ENCODE measurements around the gene SYNE1.

Gene SYNE1

DNA sequence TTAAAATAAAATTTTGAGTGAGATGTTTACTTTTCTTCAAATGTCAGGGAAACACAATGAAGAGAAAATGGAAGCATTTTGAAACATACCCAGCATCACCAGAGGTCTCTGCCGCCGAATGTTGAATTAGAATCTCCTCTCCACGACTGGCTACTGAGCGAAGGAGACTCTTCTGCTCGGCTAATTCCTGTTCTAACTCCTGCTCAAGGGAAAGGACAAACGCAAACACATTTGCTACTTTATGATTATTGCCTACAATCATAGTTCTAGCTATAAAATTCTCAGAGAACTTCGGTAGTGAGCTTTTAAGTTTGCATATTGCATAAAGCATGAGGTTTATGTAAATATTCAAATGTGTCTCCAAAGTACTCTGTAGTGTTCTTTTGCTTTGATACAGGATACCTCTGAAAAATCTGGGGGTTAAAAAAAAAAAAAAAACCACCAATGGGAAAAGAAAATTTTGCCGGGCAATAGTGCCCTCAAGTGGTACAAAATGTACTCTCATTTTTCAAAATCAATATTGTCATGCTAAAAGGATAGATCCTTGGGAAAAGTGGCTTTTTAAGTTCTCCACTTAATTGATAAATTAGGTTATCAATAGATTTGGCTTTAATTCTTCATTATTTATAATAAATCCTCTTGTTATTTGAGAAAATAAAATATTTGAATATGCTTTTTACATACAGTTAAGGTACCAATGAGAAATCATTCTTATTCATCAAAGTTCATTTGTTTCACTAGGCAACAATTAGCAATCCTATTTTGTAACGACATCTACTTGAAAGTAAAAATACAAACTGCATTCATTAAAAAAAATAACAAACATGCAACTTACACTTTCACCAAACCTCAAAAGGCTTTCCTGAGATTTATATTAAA lies 369.0 kb downstream of the SYNE1 start:
- no peak for DNase-seq

DNA sequence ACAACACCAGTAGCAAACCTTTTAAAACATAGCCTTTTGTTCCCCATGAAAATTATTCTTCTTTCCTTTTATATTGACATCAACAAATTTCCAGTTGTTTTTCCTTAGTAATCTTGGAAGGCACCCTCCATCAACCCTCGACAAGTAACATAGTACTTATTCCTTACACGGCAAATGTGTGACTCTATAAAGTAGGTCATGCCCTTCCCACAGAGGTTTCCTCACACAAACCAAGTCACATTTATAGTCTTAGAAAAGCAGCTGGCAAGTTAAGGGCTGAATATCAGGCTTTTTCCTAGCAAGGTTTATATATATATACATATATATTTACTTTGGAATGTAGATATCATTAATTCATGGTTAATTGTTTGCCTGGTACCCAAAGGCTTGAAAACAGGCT lies 371.5 kb downstream of the SYNE1 start:
- DNase-seq = no peak

DNA sequence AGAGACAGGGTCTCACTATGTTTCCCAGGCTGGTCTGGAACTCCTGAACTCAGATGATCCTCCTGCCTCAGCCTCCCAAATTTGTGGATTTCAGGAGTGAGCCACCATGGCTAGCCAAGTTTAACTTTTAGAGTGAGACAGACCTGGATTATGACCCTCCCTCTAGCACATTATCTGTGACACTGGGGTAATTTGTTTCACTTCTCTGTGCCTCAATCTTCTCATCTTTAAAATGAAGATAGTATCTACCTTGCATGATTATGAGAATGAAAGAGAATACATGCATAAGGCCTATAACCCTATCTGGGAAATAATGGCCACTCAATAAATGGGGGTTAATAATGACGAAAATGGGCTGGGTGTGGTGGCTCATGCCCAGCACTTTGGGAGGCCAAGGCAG lies 373.6 kb downstream of the SYNE1 start:
- DNase-seq = no peak

DNA sequence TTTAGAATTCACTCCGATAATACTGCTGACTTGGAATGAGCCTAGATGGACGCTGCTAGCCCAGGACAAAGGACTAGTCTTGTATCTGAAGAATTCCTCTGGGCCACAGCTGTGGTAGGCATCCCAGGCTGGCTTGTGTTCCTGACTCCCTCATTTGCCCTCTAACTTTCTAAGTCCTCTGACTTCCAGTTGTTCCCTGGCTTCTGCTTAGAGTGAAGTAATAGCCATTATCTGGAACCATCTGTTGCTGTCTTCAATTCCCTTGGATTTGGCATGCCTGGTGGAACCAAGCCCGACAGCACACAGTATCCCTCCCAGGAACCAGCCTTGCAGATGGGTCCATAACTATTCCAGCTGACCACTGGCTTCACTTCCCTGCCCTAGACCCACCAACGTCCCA lies 376.0 kb downstream of the SYNE1 start:
- no peak for DNase-seq

DNA sequence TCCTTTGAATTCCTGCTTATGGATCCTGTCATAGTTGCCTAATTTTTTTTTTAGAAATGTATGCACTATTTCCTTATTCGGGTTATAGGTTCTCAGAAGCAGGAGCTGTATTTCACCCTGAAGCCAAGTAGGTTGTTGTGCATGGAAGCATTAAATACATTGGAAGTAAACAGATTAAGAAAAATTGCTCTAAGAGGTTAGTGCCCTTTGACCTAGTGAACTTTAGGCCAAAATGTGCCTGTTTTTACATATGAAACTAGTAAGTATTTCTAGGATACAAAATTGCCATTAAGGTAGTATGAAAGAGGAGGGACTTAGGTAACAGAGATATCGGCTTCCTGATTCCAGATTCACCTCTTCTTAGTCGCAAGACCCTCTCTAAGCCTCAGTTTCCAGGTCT lies 377.9 kb downstream of the SYNE1 start:
- no peak for DNase-seq

DNA sequence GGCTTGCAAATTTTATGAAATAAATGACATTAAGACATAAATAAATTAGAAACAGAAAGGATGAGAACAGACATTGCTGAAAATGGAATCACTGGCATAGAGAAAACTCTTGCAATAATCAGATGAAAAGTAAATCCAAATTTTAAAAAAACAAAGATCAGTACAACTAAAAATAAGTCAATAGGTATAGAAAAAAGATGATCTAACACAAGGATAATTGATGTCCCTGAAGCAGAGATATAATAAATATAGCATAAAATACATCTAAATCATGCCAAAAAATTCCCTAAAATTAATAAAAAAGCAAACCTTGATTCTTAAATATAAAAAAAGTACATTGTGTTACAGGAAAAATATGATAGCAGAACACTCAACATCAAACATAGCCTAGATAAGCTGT lies 379.6 kb downstream of the SYNE1 start:
- no peak for DNase-seq

DNA sequence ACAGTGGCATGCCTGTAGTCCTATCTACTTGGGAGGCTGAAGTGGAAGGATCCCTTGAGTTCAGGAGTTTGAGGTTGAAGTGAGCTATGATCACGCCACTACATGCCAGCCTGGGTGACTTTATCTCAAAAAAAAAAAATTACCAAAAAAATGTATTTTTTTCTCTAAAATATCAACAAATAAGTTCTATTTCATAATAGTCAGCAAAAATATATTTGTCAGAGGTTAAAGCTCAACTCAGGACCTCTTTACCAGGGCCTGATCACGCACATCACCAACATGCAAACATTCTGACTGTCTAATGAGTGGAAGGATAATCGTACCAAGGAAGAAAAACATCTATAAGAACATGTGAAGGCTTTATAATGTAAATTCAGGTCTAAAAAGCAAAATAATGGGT lies 387.0 kb downstream of the SYNE1 start:
- DNase-seq = no peak

DNA sequence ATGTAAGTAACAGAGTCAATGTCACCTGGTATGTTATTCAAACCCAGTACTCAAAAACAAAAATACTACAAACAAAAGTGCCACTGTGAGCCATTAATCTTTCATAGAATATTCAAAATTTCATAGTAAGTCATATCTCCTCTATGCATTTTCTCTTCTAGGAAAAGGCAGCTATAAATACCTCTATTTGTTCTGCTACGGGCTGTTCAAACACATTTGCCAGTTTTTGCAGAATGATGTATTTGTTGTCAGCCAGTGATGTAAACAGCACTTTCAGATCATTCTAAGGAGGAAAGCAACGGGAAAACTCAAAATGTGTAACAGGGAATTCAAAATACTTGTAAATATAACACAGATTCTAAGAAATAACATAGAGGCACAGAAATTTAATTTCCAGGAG lies 388.2 kb downstream of the SYNE1 start:
- DNase-seq = no peak

DNA sequence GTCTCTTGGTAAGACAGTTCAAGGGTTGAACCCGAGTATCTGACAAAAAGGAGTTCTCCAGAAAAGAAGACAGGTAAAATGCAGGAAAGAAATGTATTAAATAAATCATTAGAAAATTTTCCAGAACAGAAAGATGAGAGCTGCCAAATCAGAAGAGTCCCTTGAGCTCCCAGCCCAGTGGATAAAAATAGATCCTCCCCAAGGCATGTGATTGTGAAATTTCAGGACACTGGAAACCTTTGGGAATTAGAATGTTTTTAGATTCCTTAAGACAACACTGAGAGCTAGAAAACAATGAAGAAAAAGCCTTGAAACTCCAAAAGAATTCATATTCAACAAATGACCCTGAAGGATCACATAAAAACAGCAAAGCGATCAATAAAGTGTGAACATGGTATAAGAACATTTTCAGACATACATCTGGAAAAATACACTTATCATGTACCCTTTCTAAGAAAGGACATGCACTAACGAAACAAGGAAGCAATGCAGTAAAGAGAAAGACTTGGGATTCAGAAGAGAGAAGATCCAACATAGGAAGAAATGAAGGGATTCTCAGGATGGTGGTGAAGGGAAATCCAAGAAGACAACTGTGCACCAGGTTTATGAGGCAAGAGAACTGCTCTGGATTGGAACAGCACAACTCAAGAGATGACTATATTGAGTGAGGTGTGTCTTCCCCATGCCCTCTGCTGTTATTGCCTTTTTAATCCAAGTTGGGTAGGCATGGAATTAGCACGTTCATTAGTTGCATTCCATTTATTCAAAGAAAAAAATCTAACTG lies 390.4 kb downstream of the SYNE1 start:
- no peak for DNase-seq

DNA sequence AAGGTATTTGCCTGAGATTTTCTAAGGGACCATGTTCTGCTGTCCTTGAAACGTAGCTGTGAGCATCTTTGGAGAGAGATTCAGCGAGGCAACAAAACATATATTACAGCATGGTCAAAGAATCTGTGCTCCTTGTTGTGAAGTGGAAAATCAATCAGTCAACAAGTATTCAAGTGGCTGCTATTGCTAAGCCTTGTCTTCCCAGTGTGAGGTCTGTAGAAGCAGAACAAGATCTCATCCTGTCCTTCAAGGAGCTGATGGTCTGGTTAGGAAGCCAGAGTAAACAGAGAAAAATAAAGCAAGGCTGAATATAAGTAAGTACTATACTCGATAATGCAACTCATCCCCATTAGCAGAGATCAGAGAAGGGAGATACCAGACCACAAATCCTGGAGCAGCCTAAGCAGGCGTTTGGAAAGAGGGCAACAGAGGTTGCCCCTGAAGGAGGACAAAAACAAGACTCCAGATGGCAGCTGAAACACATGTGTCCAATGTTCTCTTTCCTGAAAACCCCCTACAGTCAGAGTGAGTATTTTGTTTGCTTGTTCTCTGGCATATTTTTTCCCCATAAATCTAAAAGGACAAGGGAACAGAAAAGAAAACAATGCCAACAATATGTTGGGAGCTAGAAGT lies 392.0 kb downstream of the SYNE1 start:
- no peak for DNase-seq

DNA sequence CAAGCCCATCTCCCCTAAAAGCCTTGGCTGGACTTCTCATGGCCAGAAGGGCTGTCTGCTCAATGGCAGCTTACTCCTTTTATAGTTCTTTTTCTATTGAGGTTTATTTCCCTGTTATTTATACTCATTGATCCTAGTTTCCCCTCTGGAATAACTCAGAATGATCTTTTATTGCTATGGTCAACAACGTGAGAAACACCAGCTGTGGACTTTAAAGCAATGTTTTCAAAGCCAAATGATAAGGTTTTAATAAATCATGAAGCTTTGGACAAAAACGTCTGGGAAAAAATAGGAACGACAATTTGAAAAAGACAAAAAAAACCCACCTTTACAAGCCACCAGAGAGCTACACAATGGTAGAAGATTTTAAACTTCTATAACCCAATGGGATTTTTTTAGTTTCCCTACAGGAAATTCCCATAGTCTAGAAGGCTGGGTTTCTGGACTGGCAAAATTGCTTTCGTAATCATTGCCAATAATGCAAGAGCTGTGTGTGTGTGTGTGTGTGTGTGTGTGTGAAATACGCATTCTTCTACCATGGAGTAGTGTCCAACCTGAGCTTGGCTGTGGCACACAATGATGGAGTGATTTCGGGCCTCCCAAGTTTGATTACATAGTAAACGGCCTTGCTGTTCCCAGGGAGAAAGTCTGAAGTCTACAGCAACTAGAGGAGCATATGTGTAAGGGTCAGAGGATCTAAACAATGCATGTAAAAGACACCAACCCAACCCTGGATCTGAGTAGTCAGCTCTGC lies 396.0 kb downstream of the SYNE1 start:
- no peak for DNase-seq

DNA sequence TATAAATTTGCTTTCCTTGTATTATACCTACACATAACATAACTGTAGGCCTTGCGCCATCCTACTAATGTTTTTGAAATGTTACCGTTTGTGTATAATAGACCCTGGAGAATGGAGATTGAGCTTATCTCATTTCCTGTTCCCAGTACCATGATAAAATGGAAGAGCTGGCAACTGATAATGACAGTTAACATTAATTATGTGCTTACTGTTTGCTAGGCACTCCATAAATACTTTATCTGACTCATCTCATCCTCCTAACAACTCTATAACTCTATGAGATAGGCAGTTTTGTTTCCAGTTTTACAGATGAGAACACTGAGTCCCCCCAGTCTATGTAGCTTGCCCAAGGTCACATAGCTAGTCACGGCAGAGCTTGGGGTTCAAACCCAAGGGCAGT lies 396.7 kb downstream of the SYNE1 start:
- no peak for DNase-seq

DNA sequence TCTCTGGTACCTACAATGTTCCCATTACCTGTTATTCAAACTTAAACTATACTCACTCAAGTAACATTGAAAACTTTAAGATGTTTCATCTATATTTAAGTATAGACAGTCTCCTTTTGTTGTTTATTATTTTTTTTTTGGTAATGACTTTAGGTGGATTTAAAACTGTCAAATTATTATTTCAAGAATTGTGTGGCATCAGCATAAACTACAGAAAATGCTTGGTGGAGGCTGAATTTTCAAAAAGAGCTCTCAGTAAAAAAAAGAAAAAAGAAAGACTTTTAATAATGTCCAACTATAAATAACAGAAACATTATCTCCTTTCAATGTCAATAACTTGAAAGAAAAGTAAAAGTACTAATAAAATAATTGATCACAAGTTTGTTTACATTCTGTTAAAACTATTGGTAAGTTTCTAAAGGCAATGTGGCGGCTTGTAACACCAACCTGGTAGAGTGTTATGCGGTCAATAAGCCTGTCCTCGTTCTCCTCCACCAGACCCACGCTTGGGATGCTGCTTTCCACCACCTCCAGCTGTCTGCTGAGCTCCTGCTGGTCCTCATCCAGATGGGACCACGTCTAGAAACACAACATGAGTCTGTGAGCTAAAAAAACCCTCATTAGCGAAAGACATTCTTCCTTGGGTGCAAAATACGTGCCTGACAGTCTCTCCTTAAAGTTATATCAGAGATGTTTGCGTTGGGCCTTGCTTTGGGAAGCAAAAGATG lies 400.6 kb downstream of the SYNE1 start:
- DNase-seq = no peak

DNA sequence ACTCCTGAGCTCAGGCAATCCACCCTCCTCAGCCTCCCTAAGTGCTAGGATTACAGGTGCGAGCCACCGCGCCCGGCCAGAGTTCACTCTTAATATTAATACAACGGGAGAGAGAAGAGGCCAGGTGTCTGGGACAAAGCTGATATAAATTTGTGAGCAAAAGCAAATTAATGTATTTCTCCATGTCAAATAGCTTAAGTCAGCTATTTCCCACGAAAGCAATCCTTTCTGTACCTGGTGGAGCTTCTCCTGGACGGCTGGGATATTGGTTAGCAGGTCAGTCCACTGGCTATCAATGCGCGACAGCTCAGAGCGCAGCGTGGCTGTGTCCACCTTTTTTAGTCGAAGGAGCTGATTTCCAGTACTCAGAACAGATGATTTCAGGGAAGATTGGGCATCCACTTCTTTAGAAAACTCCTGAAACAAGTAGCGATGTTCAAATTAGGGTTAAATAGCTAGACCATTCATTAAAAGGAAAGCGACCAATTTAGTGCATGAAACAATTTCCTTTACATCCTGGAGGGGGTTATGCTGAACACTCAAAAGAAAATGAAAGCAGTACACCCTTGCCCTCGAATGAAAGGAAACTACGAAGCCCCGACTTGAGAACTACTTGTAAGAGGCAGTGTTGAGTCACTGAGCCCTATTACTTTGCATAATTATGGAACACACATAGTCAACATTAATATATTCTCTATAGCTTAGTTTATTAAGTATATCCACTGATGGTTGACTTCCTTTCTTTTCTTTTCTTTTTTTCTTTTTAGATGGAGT lies 403.4 kb downstream of the SYNE1 start:
- DNase-seq = no peak

DNA sequence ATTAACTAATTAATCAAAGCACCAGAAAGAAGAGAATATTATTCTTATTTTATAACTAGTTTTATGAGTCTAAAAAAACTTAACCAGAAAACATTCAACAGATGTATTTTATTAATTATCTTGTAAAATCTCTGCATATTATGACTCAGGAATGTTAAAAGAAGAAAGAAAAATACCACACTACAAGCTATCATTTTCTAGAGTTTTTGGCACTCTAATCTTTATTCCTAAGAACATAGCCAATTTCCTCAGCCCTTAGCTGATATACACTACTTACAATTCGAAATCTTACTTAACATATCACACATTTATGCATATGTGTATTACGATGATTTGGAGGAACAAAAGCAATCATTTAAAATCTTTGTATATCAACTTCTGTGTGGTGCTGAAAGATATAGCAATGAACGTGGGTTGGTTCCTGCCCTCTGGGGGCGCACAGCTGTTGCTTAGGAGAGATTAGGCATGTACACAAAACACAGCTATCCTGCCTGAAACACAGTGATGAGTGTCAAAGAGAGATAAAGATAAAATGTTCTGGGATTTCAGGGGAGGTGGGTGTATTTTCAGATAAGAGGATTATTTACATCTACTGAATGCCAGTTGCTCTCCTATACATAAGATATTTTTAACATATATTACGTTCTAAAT lies 404.5 kb downstream of the SYNE1 start:
- no peak for DNase-seq

DNA sequence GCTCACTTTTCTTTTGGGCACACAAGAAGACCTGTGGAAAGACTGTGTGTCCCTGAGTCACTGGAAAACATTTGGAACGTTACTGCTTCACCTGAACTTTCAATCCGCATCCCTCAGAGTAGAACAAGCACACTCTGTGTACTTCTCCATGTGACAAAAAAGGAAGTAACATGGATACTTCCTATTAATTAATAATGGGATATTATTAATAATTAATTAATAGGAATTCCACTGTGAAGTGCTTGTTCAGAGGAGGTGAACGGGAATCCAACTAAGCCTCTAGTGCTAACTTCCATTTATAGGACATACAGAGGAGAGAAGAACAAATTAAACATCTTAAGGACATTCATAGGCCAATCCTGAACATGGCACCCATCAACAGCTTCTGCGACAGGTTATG lies 407.8 kb downstream of the SYNE1 start:
- no peak for DNase-seq

DNA sequence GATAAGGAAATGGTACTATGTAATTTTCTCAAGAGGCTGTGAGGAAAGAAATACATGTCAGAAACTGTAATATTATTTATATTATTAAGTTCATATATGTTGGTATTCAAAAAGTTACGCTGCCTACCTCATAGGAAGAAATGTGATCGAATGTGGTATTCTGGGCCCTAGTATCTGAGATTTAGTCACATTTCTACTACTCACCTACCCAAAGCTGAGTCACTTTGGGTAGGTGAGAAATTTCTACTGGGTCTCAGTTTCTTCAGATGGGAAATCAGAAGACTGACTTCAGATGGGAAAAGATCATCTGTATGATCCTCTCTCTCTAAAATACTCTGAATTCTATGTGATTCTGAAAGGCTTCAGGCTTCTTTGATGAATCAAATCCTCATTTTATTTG lies 411.0 kb downstream of the SYNE1 start:
- no peak for DNase-seq

DNA sequence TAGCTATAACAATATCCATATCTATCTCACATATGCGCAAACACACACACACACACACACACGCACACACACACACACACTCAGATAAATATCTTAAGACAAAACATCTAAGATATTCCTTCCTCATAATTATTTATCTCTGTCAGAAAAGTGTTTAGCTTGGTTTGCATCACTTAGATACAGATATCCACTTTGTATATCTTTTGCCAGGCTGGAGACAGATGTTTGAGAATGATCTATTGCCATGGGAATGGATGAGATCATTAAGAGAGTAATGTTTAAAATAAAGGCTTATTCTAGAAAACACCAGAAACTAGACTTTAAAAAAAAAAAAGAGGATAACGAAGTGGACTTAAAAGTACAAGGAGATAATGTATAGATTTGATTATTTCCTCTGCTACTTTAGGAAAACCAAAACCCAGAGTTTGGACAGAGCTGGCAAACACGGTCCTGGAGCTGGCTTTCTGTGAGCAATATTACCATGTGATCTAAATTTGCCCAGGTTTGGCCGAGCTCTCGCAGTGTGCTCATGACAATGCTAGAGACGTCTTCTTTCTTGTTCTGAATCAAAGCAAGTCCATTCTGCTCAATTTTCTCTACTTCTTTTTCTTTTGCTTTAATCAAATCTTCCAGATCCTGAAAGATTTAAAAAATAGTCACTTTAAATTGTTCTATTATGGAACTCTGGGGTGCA lies 411.8 kb downstream of the SYNE1 start:
- DNase-seq = no peak

DNA sequence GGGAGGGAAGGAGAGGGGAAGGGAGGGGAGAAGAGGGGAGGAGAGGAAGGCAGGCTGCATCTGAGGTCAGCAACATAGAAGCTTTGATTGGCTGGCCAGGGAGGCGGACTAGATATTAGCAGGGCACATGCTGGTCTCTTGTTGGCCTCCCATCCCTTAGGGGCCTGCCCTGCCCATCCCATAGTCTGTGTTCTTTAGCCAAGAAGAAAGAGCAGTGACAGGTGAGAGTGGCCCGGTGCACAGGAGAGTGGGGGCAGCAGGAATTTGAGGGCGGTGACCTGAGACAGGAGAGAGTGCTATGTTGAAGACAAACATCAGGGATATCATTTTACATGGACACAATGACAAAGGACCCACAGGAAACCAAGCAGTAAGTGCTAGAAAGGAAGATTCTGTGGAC lies 413.5 kb downstream of the SYNE1 start:
- no peak for DNase-seq
